Chondrocyte (in vitro differentiated cells): Measurements from ENCODE around the gene DYNLT2. TPM values are rescaled to one million over a fixed set of nuclear protein-coding genes. Genes with fewer than 3 reads are reported as not detected.

Source experiments
- DNase-seq: peaks from one replicate; pipeline ENCODE4 v3.0.0; 2021; ENCODE audit warnings: mixed read lengths, low spot score
- H3K27ac Mint-ChIP-seq: one replicate; pipeline ENCODE4 v1.8.0; 2021; ENCODE audit warnings: mild to moderate bottlenecking, moderate library complexity, mixed read lengths; ENCODE audit not compliant: unreplicated experiment
- H3K27me3 Mint-ChIP-seq: 2 replicates; pipeline ENCODE4 v1.8.0; 2021; ENCODE audit warnings: low read depth, mixed read lengths
- H3K36me3 Mint-ChIP-seq: 2 replicates; pipeline ENCODE4 v1.8.0; 2021; ENCODE audit warnings: low read depth, mixed read lengths
- H3K4me1 Mint-ChIP-seq: 2 replicates; pipeline ENCODE4 v1.8.0; 2021; ENCODE audit warnings: low read depth, mild to moderate bottlenecking, mixed read lengths
- H3K4me3 Mint-ChIP-seq: one replicate; pipeline ENCODE4 v1.8.0; 2021; ENCODE audit warnings: mild to moderate bottlenecking, moderate library complexity, mixed read lengths; ENCODE audit not compliant: unreplicated experiment
- H3K9me3 Mint-ChIP-seq: 2 replicates; pipeline ENCODE4 v1.8.0; 2021; ENCODE audit warnings: low read depth, mixed read lengths
- total RNA-seq: library from RNA; stranded (reverse); gene quantifications from 3 replicates; pipeline ENCODE4 v1.2.1, GENCODE V29; 2021
- TF ChIP-seq, protein P1 (sequence below): fragments of 200-600 bp; sonication (generic); IDR thresholded peaks from 2 replicates; pipeline ENCODE4 v1.5.0; 2021; ENCODE audit warnings: antibody characterized with exemption, mild to moderate bottlenecking, moderate library complexity

Gene DYNLT2
- total RNA-seq, 1 donor from 2014 or later, result 0.85 TPM

DNA sequence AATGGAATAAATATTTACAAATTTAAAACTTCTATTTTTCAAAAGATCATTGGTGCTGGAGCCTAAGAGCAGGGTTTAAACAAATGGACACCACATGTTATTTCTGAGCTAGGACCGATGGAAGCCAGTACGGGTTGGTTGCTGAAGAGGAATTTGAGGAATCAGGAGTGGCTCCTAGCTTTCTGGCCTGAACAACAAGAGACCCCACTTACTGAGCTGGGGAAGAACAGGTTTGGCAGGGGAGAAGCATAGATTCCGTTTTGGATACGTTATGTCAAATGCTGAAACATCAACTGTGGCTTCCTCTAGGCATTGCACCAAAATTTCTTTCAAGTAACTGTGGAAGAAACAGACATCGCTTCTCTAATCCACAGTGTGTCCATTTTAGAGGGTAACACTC is 56.2 kb downstream of the DYNLT2 start:
- Mint-ChIP-seq H3K4me1 (peaks cover 24% of the 10 kb centered on the region), H3K36me3 (peaks cover 10% of the 10 kb centered on the region), H3K27ac (no peak overlapping the region), H3K27me3 (no peaks in the 10 kb centered on the region), H3K4me3 (no peak overlapping the region), H3K9me3 (peaks cover 8% of the 10 kb centered on the region)
- no peak for DNase-seq
- TF ChIP-seq, protein P1, sequence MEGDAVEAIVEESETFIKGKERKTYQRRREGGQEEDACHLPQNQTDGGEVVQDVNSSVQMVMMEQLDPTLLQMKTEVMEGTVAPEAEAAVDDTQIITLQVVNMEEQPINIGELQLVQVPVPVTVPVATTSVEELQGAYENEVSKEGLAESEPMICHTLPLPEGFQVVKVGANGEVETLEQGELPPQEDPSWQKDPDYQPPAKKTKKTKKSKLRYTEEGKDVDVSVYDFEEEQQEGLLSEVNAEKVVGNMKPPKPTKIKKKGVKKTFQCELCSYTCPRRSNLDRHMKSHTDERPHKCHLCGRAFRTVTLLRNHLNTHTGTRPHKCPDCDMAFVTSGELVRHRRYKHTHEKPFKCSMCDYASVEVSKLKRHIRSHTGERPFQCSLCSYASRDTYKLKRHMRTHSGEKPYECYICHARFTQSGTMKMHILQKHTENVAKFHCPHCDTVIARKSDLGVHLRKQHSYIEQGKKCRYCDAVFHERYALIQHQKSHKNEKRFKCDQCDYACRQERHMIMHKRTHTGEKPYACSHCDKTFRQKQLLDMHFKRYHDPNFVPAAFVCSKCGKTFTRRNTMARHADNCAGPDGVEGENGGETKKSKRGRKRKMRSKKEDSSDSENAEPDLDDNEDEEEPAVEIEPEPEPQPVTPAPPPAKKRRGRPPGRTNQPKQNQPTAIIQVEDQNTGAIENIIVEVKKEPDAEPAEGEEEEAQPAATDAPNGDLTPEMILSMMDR, result no peak

DNA sequence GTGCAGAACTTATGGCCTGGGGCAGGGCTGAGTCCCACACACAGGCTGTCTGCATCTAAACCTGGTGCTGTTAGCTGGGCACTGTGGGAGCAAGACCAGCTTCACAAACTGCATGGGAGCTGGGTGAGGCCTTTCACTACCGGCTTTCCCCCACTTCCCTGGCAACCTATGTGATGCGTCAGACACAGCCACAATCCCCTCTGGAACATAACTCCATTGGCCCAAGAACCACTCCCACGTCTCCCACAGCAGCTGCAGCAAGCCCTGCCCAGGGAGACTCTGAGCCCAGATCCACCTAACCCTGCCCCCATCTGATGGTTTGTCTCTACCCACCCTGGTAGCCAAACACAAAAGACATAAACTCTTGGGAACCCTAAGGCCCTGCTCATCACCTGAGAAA is 58.9 kb downstream of the DYNLT2 start:
- no peak for DNase-seq
- Mint-ChIP-seq H3K27ac (peak overlapping the region; percentile 60), H3K27me3 (no peaks in the 10 kb centered on the region), H3K4me3 (no peak overlapping the region), H3K36me3 (peaks cover 15% of the 10 kb centered on the region), H3K4me1 (peaks cover 22% of the 10 kb centered on the region), H3K9me3 (peaks cover 8% of the 10 kb centered on the region)
- TF ChIP-seq, protein P1, result no peak

DNA sequence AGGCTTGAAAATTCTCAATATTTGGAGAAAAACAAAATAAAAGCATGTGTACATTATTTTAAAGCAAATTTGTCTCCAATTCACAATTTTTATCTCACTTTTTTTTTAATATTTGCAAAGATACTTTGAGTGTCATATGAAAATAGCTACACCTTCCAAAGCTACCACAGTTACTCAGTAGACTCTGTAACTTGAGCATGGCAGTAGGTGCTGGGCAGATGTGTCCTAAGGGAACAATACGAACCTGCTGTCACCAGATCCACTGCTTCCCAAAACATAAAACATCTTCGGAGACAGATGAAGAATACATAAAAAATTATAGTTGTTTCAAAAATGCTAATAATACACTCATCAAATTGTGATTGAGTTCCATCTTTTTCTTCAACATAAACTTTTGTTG is 60.1 kb downstream of the DYNLT2 start:
- DNase-seq, result no peak
- H3K27ac Mint-ChIP-seq, result no peak overlapping the region
- peaks cover 22% of the 10 kb centered on the region for H3K4me1 Mint-ChIP-seq
- no peak overlapping the region for H3K4me3 Mint-ChIP-seq
- H3K27me3 Mint-ChIP-seq, result no peaks in the 10 kb centered on the region
- peaks cover 14% of the 10 kb centered on the region for H3K9me3 Mint-ChIP-seq
- H3K36me3 Mint-ChIP-seq, result peaks cover 24% of the 10 kb centered on the region
- TF ChIP-seq, protein P1, result no peak

Other genes with a start within 250 kb of the DYNLT2 start
- 22.4 to 39.3 TPM (median 24.9 TPM) in 3 replicates for gene WDR27, start 49.5 kb downstream of the DYNLT2 start, total RNA-seq
- 27.0 to 29.0 TPM (median 28.6 TPM) in 3 replicates for gene C6orf120, start 49.4 kb downstream of the DYNLT2 start, total RNA-seq
- 46.8 to 67.5 TPM (median 53.2 TPM) in 3 replicates for gene PHF10, start 27.1 kb downstream of the DYNLT2 start, total RNA-seq
- 26.1 to 35.2 TPM (median 27.4 TPM) in 3 replicates for gene ERMARD, start 50 bp upstream of the DYNLT2 start, total RNA-seq